Mucosa of descending colon (tissue), 3 donors: Measurements from ENCODE around the gene NDUFB2. TPM values are rescaled to one million over a fixed set of nuclear protein-coding genes. Genes with fewer than 3 reads are reported as not detected.
A peak's percentile ranks its signal among the peaks of the same experiment; 100 is the strongest.

Experiments used
- ATAC-seq: fragments of 200-7000 bp; cut with Tn5 transposase; one replicate; pipeline ENCODE4 v1.9.1; 2020; ENCODE audit warnings: mild to moderate bottlenecking, moderate library complexity
- DNase-seq, 3 donors: peaks; one replicate each; pipeline ENCODE4 v3.0.0-alpha.2; 2020
- H3K36me3 ChIP-seq: fragments of 200-600 bp; one replicate; pipeline ENCODE4 v1.8.0; 2021; ENCODE audit warnings: low read depth, mild to moderate bottlenecking
- H3K4me1 ChIP-seq: fragments of 200-600 bp; one replicate; pipeline ENCODE4 v1.8.0; 2021; ENCODE audit warnings: low read depth, mild to moderate bottlenecking
- H3K4me3 ChIP-seq: fragments of 200-600 bp; one replicate; pipeline ENCODE4 v1.8.0; 2021; ENCODE audit warnings: mild to moderate bottlenecking
- H3K9me3 ChIP-seq: fragments of 200-600 bp; one replicate; pipeline ENCODE4 v1.8.0; 2021; ENCODE audit warnings: mild to moderate bottlenecking
- CTCF ChIP-seq: fragments of 200-600 bp; IDR thresholded peaks from one replicate; pipeline ENCODE4 v1.8.0; 2022; ENCODE audit warnings: antibody characterized with exemption, mild to moderate bottlenecking
- intact Hi-C, 2 donors: fragments of 100-400 bp; cut with DNase I in 1 of 2; cut with micrococcal nuclease in 1 of 2; formaldehyde crosslinking; loops; one replicate each; pipeline versions ENCODE4 v1.11.0 to v1.11.1; 2022; cut with DNase I, micrococcal nuclease
- total RNA-seq, 3 donors: library from RNA; stranded (reverse); fragmentation: NEBNext Ultra II Directional in 2 of 3; extraction: Animal tissue kit (Norgen Biotek cat#: 25700) in 2 of 3; gene quantifications; one replicate each; pipeline versions ENCODE4 v1.2.1 to v1.2.4, GENCODE V29; 2021 to 2023
- donor health status: DM: no; HTN: no; CAD: no; lungs with moderate emphysema.
- donor health status: DM: no; HTN: no; CAD: no.
- donor health status: DM: no; HTN: yes; CAD: no.

NDUFB2 gene
- total RNA-seq, 3 donors from 2014 or later: 209 to 226 (median 210) TPM

GRCh38 chr7:140696024-140696679, 356 bp upstream of the NDUFB2 start:
- no peaks in the 10 kb centered on the region for H3K36me3 ChIP-seq
- TF ChIP-seq CTCF: no peak
- intact Hi-C loops: no loop called here
- no peaks in the 10 kb centered on the region for H3K9me3 ChIP-seq
- peak overlapping the region; percentile 68 for H3K4me3 ChIP-seq
- H3K4me1 ChIP-seq: peaks cover 20% of the 10 kb centered on the region
- peak; percentile 97 for DNase-seq
- no peak for ATAC-seq

- intact Hi-C loops: no loop called here
- no peak for DNase-seq
- no peak for TF ChIP-seq CTCF
- no peaks in the 10 kb centered on the region for H3K36me3 ChIP-seq
- no peaks in the 10 kb centered on the region for H3K9me3 ChIP-seq
- peak overlapping the region; percentile 68 for H3K4me3 ChIP-seq
- no peak for ATAC-seq
- peaks cover 20% of the 10 kb centered on the region for H3K4me1 ChIP-seq
Observed at GRCh38 chr7:140697447-140698143, 1.1 kb downstream of the NDUFB2 start.

- DNase-seq (no peak), ATAC-seq (no peak)
- no peaks in the 10 kb centered on the region for H3K9me3 ChIP-seq
- intact Hi-C loops: no loop called here
- no peak overlapping the region for H3K4me3 ChIP-seq
- no peaks in the 10 kb centered on the region for H3K36me3 ChIP-seq
- no peak for TF ChIP-seq CTCF
- H3K4me1 ChIP-seq: peaks cover 20% of the 10 kb centered on the region
Observed at GRCh38 chr7:140698477-140698876, 2.0 kb downstream of the NDUFB2 start.

- intact Hi-C loops: no loop called here
- no peaks in the 10 kb centered on the region for H3K9me3 ChIP-seq
- no peak overlapping the region for H3K4me3 ChIP-seq
- H3K4me1 ChIP-seq: peaks cover 9% of the 10 kb centered on the region
- DNase-seq (no peak), ATAC-seq (no peak)
- TF ChIP-seq CTCF: no peak
- H3K36me3 ChIP-seq: no peaks in the 10 kb centered on the region
Observed at GRCh38 chr7:140702774-140703173, 6.3 kb downstream of the NDUFB2 start.

DNA sequence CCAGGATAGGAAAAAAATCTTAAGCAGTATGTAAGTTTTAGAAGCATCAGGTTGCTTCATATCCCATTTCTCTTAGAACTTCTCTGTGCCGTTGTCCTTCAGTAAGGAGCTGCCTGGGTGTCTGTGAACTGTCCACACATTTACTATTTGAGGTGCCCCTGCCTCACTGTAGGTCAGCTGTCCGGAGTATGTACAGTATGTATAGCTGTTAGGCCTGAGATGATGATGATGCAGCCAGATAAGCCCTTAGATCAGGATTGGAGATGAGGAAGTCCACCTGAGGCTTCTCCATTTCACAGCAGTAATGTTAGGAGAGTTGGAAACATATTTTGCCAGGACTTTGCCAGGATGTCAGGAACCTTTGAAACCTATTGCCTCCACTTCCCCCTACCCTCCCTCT, 7.7 kb downstream of the NDUFB2 start:
- no peaks in the 10 kb centered on the region for H3K4me1 ChIP-seq
- intact Hi-C loops: no loop called here

More for the DNA sequence above, 7.7 kb downstream of the NDUFB2 start:
- H3K9me3 ChIP-seq: no peaks in the 10 kb centered on the region
- ATAC-seq (no peak), DNase-seq (no peak)
- TF ChIP-seq CTCF: no peak
- no peak overlapping the region for H3K4me3 ChIP-seq
- H3K36me3 ChIP-seq: no peaks in the 10 kb centered on the region
